Activated T-helper 2 cell treated with anti-CD3 and anti-CD28 coated beads, Interferon-gamma antibody, Interleukin-2, Interleukin-4, amounts not matched to agents 10 μg/mL and 5 μg/mL and 100 μg/mL, durations not matched to agents 14 hours and 24 hours and 36 hours (primary cell): ENCODE data around the gene PRKCE. TPM values are rescaled to one million over a fixed set of nuclear protein-coding genes. Genes with fewer than 3 reads are reported as not detected.

Source experiments
- DNase-seq: peaks from one replicate; pipeline ENCODE4 v3.0.0; 2021; ENCODE audit warnings: low spot score
- H3K27ac Mint-ChIP-seq: one replicate; pipeline ENCODE4 v1.8.0; 2021; ENCODE audit warnings: mixed read lengths
- H3K27me3 Mint-ChIP-seq: one replicate; pipeline ENCODE4 v1.8.0; 2021; ENCODE audit warnings: low read depth, mixed read lengths
- H3K36me3 Mint-ChIP-seq: one replicate; pipeline ENCODE4 v1.8.0; 2021; ENCODE audit warnings: low read depth, mixed read lengths
- H3K4me1 Mint-ChIP-seq: one replicate; pipeline ENCODE4 v1.8.0; 2021; ENCODE audit warnings: low read depth, mixed read lengths
- H3K4me3 Mint-ChIP-seq: one replicate; pipeline ENCODE4 v1.8.0; 2021; ENCODE audit warnings: low read depth, mild to moderate bottlenecking, moderate library complexity, mixed read lengths
- H3K9me3 Mint-ChIP-seq: one replicate; pipeline ENCODE4 v1.8.0; 2021; ENCODE audit warnings: mixed read lengths
- intact Hi-C: fragments of 100-400 bp; cut with micrococcal nuclease; formaldehyde crosslinking; loops from one replicate; pipeline ENCODE4 v1.15.1; 2023
- total RNA-seq: library from RNA; stranded (reverse); gene quantifications from 2 replicates; pipeline ENCODE4 v1.2.3, GENCODE V29; 2022

Gene PRKCE
- total RNA-seq, 1 donor from 2014 or later = 21.5 TPM

GRCh38 chr2:45747363-45747762 lies 95.9 kb downstream of the PRKCE start:
- peaks cover 10% of the 10 kb centered on the region for H3K9me3 Mint-ChIP-seq
- H3K36me3 Mint-ChIP-seq = peaks cover 6% of the 10 kb centered on the region
- H3K27me3 Mint-ChIP-seq = peaks cover 2% of the 10 kb centered on the region

DNA sequence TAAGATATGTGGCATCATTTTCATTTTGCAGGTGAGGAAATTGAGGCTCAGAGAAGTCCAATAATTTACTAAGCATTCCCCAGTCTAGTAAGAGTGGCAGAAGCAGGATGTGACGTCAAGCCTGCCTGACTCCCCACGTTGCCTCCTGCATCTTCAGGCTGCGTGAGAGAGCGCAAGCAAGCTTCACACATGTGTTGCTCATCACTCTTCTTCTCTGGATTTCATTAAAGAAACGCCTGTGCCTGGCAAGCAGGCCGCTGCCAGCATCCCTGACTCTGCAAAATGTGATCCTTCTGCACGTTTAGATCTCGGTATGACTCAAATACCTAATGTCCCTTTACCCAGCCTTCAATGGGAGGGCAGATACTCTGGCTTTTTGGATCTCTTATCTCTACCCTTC lies 96.8 kb downstream of the PRKCE start:
- intact Hi-C loops = no loop called here
- DNase-seq = no peak
- Mint-ChIP-seq H3K27me3 (peaks cover 2% of the 10 kb centered on the region), H3K4me3 (no peak overlapping the region), H3K36me3 (peaks cover 6% of the 10 kb centered on the region), H3K4me1 (peaks cover 13% of the 10 kb centered on the region), H3K27ac (no peak overlapping the region), H3K9me3 (peaks cover 10% of the 10 kb centered on the region)

More at GRCh38 chr2:45747363-45747762, 95.9 kb downstream of the PRKCE start:
- DNase-seq = no peak
- Mint-ChIP-seq H3K4me1 (peaks cover 13% of the 10 kb centered on the region), H3K4me3 (no peak overlapping the region), H3K27ac (no peak overlapping the region)
- intact Hi-C loops = no loop called here

DNA sequence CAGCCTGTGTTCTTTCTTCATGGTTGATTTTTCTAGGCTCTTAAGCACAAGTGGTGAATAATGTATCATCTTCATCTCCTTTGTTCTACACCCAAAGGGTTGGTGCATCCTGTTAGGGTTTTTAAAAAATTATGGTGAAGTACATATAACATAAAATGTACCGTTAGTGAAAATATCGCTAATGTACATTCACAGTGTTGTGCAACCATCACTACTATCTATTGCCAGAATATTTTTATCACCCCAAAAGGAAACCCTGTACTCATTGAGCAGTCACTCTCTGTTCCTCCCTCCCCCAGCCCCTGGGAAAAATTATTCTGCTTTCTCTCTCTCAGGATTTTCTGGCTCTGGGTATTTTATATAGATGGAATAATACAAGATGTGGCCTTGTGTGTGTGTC lies 98.5 kb downstream of the PRKCE start:
- no peak for DNase-seq
- intact Hi-C loops = no loop called here
- Mint-ChIP-seq H3K27me3 (peaks cover 2% of the 10 kb centered on the region), H3K4me3 (no peak overlapping the region), H3K27ac (no peak overlapping the region), H3K9me3 (peaks cover 10% of the 10 kb centered on the region), H3K36me3 (peaks cover 6% of the 10 kb centered on the region), H3K4me1 (peaks cover 13% of the 10 kb centered on the region)

DNA sequence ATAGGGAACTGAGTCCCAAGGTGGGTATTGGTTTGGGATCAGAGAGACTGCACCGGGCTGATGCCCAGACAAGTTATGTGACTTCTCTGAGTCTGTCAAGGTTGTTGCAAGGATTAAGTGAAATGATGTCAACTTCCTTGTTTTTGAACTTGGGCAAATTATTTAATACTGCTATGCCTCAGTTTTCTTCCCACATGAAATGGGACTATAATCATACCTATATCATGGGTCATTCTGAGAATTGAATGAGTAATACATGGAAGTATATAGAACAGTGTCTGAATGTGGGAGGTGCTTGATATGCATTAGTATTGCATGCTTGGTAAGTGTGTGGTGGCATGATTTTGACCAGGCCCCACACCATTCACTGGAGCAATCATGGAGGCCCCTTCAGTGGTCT lies 99.0 kb downstream of the PRKCE start:
- Mint-ChIP-seq H3K4me3 (no peak overlapping the region), H3K27me3 (peaks cover 2% of the 10 kb centered on the region), H3K27ac (no peak overlapping the region), H3K36me3 (peaks cover 6% of the 10 kb centered on the region), H3K9me3 (peaks cover 10% of the 10 kb centered on the region), H3K4me1 (peaks cover 13% of the 10 kb centered on the region)
- intact Hi-C loops = no loop called here
- no peak for DNase-seq

DNA sequence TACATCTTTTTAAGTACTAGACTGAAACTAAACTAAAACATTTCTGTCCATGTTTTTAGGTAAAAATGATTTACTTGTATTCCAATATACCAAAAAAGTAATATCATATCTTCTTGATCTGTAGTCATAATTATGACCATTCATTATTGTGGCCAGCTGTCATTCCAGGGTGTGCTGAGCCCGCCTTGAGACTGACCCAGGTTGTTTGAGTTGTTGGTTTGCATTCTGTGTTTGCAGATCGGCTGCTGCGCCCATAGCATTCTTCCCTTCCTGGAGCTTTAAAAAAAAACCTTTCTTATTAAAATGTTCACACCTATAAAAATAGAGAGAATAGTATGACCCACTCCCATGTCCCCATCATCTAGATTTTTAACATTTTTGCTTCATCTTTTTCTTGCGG lies 101.9 kb downstream of the PRKCE start:
- Mint-ChIP-seq H3K36me3 (no peaks in the 10 kb centered on the region), H3K27ac (no peak overlapping the region), H3K4me1 (peaks cover 16% of the 10 kb centered on the region), H3K27me3 (no peaks in the 10 kb centered on the region), H3K4me3 (no peak overlapping the region), H3K9me3 (no peaks in the 10 kb centered on the region)
- intact Hi-C loops = no loop called here
- no peak for DNase-seq

GRCh38 chr2:45754131-45755010 lies 102.9 kb downstream of the PRKCE start:
- no peaks in the 10 kb centered on the region for H3K9me3 Mint-ChIP-seq
- no peak overlapping the region for H3K4me3 Mint-ChIP-seq
- DNase-seq = no peak
- H3K4me1 Mint-ChIP-seq = peaks cover 16% of the 10 kb centered on the region
- no peak overlapping the region for H3K27ac Mint-ChIP-seq
- intact Hi-C loops = no loop called here
- H3K36me3 Mint-ChIP-seq = no peaks in the 10 kb centered on the region
- no peaks in the 10 kb centered on the region for H3K27me3 Mint-ChIP-seq

DNA sequence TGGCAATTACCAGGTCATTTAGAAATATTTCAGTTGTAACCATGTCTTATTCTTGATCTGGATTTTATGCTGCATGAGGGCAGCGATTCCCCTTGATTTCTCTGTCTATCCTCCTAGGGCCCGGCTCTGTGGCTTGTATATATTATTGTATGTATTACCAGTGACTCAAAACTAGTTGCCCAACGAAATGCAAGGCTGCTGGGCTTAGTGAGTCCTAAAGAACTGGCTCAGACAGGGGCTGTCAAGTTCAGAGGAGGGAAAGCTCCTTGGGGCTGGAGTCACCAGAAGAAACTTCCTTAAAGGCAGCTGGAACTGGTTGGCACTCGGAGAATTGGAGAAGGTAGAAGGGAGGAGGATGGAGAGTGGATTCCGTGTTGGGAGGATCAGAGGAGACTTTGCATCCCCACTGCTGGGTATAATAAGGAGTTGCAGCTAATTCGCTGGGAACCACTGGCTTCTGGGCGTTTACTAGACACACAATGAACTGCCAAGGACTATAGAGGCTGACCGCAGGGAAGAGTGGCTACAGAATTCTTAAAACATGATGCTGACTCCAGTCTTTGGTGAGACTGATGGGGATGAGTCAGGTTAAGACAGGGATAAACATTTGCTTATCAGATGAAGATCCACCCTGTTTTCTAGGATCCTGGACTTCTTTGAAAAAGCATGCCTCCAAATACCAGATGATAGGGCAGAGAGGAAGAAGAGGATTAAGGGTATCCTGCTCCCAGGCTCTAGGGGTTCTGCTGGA lies 104.3 kb downstream of the PRKCE start:
- Mint-ChIP-seq H3K4me3 (no peak overlapping the region), H3K4me1 (peaks cover 10% of the 10 kb centered on the region), H3K36me3 (no peaks in the 10 kb centered on the region), H3K9me3 (no peaks in the 10 kb centered on the region), H3K27ac (no peak overlapping the region), H3K27me3 (no peaks in the 10 kb centered on the region)
- intact Hi-C loops = no loop called here
- no peak for DNase-seq

- no peak for DNase-seq
- intact Hi-C loops = no loop called here
- peaks cover 3% of the 10 kb centered on the region for H3K4me1 Mint-ChIP-seq
- no peaks in the 10 kb centered on the region for H3K36me3 Mint-ChIP-seq
- no peaks in the 10 kb centered on the region for H3K27me3 Mint-ChIP-seq
- H3K9me3 Mint-ChIP-seq = no peaks in the 10 kb centered on the region
- H3K27ac Mint-ChIP-seq = no peak overlapping the region
- no peak overlapping the region for H3K4me3 Mint-ChIP-seq
Measured at GRCh38 chr2:45758018-45758417, 106.5 kb downstream of the PRKCE start.

- Mint-ChIP-seq H3K9me3 (no peaks in the 10 kb centered on the region), H3K36me3 (no peaks in the 10 kb centered on the region), H3K4me1 (peaks cover 3% of the 10 kb centered on the region), H3K27me3 (peaks cover 2% of the 10 kb centered on the region), H3K27ac (no peak overlapping the region), H3K4me3 (no peak overlapping the region)
- no peak for DNase-seq
- intact Hi-C loops = no loop called here
Measured at GRCh38 chr2:45759310-45759851, 107.9 kb downstream of the PRKCE start.

- Mint-ChIP-seq H3K27me3 (peaks cover 2% of the 10 kb centered on the region), H3K4me1 (peaks cover 1% of the 10 kb centered on the region), H3K4me3 (no peak overlapping the region), H3K36me3 (no peaks in the 10 kb centered on the region), H3K27ac (no peak overlapping the region), H3K9me3 (no peaks in the 10 kb centered on the region)
- DNase-seq = no peak
- intact Hi-C loops = no loop called here
Measured at GRCh38 chr2:45761635-45762034, 110.2 kb downstream of the PRKCE start.

- Mint-ChIP-seq H3K36me3 (no peaks in the 10 kb centered on the region), H3K27ac (no peak overlapping the region), H3K4me1 (no peaks in the 10 kb centered on the region), H3K27me3 (peaks cover 2% of the 10 kb centered on the region), H3K4me3 (no peak overlapping the region), H3K9me3 (no peaks in the 10 kb centered on the region)
- no peak for DNase-seq
- intact Hi-C loops = no loop called here
Measured at GRCh38 chr2:45763255-45763654, 111.8 kb downstream of the PRKCE start.

DNA sequence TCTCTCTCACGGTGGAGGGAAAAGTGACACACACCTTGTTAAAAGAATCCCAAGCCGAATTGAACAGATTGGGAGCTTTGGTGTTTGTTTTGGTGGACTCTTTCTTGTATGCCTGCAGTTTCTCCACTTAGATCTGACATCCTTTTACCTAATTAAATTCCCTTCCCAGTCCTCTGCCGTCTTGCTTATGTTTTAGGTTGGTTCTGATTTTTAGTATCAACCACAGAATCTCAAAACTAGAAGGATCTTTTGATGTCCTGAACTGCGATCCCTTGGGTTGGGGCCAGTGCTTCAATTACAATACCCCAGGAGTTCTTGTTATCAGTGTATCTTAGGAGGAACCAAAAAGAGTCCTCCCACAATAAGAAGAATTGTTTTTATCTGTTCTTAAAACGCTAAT lies 112.3 kb downstream of the PRKCE start:
- Mint-ChIP-seq H3K27ac (no peak overlapping the region), H3K9me3 (no peaks in the 10 kb centered on the region), H3K36me3 (no peaks in the 10 kb centered on the region), H3K27me3 (peaks cover 2% of the 10 kb centered on the region), H3K4me1 (no peaks in the 10 kb centered on the region), H3K4me3 (no peak overlapping the region)
- DNase-seq = no peak
- intact Hi-C loops = no loop called here
